Fibroblast of skin of right quadriceps (primary cell): ENCODE results near the gene AUTS2.

ENCODE experiments used
- DNase-seq: peaks from one replicate; pipeline ENCODE4 v3.0.0-alpha.2; 2013

AUTS2 gene

GRCh38 chr7:70660819-70661191, 1062.5 kb downstream of the AUTS2 start:
- DNase-seq: no peak

- no peak for DNase-seq
Measured at GRCh38 chr7:70663680-70664079, 1065.4 kb downstream of the AUTS2 start.

GRCh38 chr7:70665997-70666396, 1067.7 kb downstream of the AUTS2 start:
- no peak for DNase-seq

- DNase-seq: no peak
Measured at GRCh38 chr7:70667406-70667805, 1069.1 kb downstream of the AUTS2 start.

GRCh38 chr7:70668606-70669358, 1070.5 kb downstream of the AUTS2 start:
- no peak for DNase-seq

- DNase-seq: no peak
Measured at GRCh38 chr7:70669854-70670253, 1071.6 kb downstream of the AUTS2 start.

- no peak for DNase-seq
Measured at GRCh38 chr7:70670288-70670687, 1072.0 kb downstream of the AUTS2 start.

- DNase-seq: no peak
Measured at GRCh38 chr7:70673778-70674570, 1075.7 kb downstream of the AUTS2 start.

GRCh38 chr7:70674571-70675010, 1076.3 kb downstream of the AUTS2 start:
- peak; percentile 13 for DNase-seq

- DNase-seq: no peak
Measured at GRCh38 chr7:70676243-70676642, 1078.0 kb downstream of the AUTS2 start.

GRCh38 chr7:70678621-70679251, 1080.5 kb downstream of the AUTS2 start:
- DNase-seq: peak; percentile 84

- DNase-seq: peak; percentile 62
Measured at GRCh38 chr7:70679661-70680060, 1081.4 kb downstream of the AUTS2 start.

- no peak for DNase-seq
Measured at GRCh38 chr7:70680306-70680705, 1082.0 kb downstream of the AUTS2 start.

- DNase-seq: no peak
Measured at GRCh38 chr7:70680743-70681468, 1082.6 kb downstream of the AUTS2 start.

GRCh38 chr7:70681469-70682350, 1083.4 kb downstream of the AUTS2 start:
- no peak for DNase-seq

GRCh38 chr7:70684173-70684572, 1085.9 kb downstream of the AUTS2 start:
- DNase-seq: no peak

- no peak for DNase-seq
Measured at GRCh38 chr7:70693321-70693685, 1095.0 kb downstream of the AUTS2 start.

- peak; percentile 69 for DNase-seq
Measured at GRCh38 chr7:70693686-70694433, 1095.6 kb downstream of the AUTS2 start.

GRCh38 chr7:70694434-70694970, 1096.2 kb downstream of the AUTS2 start:
- peak; percentile 53 for DNase-seq

GRCh38 chr7:70694971-70695794, 1096.9 kb downstream of the AUTS2 start:
- DNase-seq: no peak
